Panc1 (cell line): ENCODE measurements around the gene ACSS1.

Experiments
- POLR2AphosphoS5 ChIP-seq: IDR thresholded peaks from 2 replicates; pipeline ENCODE4 v1.6.1; 2012; ENCODE audit warnings: mild to moderate bottlenecking, low read depth, low read length, moderate library complexity
- TF ChIP-seq, protein P1 (sequence below): fragments of 450-650 bp; IDR thresholded peaks from 2 replicates; pipeline ENCODE4 v1.5.1; 2017; ENCODE audit warnings: mild to moderate bottlenecking

GRCh38 chr20:24957326-24958016 lies 100.5 kb downstream of the ACSS1 start:
- TF ChIP-seq, protein P1, sequence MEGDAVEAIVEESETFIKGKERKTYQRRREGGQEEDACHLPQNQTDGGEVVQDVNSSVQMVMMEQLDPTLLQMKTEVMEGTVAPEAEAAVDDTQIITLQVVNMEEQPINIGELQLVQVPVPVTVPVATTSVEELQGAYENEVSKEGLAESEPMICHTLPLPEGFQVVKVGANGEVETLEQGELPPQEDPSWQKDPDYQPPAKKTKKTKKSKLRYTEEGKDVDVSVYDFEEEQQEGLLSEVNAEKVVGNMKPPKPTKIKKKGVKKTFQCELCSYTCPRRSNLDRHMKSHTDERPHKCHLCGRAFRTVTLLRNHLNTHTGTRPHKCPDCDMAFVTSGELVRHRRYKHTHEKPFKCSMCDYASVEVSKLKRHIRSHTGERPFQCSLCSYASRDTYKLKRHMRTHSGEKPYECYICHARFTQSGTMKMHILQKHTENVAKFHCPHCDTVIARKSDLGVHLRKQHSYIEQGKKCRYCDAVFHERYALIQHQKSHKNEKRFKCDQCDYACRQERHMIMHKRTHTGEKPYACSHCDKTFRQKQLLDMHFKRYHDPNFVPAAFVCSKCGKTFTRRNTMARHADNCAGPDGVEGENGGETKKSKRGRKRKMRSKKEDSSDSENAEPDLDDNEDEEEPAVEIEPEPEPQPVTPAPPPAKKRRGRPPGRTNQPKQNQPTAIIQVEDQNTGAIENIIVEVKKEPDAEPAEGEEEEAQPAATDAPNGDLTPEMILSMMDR, result no peak
- no peak for TF ChIP-seq POLR2AphosphoS5
